Measurements from ENCODE around the gene SLC9C2. TPM values are rescaled to one million over a fixed set of nuclear protein-coding genes. Genes with fewer than 3 reads are reported as not detected.
"Not testable (repeated sequence)": the region's sequence is repeated elsewhere in the genome, so short reads cannot be mapped to it uniquely, and the experiment has no call there.

Gene SLC9C2
- total RNA-seq, 4 donors from 2014 or later: not detected

DNA sequence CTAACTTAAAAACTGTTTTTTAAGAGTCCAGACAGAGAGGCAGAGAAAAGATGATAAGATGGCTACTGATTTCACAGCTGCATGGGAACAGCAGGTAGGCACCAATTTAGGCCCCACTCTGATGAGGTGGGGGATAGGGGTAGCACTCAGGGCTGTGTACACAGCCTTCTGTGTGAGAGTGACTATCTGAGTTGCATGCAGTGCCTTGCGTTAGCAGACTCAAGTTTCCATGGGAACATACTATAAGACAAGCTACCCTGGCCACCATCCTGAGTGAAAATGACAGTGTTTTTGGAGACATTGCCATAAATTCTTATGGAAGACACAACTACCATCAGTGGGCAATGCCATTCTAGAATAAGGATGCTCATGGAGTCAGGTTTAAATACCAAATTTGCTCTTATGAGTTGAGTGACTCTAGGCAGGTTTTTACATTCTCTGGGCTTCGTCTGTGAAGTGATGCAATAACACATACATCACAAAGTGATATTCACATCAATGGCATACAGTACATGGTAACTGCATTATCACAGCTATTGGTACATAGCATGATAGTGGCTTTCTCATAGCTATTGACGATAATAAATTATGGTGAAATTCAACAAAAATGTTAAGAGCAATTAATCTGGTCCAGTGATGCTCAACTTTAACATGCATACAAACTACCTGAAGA lies 30.5 kb downstream of the SLC9C2 start:
- Histone ChIP-seq H3K27me3 (no peaks in the 10 kb centered on the region), H3K4me3 (no peak overlapping the region), H3K36me3 (no peaks in the 10 kb centered on the region), H3K9me3 (no peaks in the 10 kb centered on the region), H3K27ac (no peak overlapping the region), H3K4me1 (no peaks in the 10 kb centered on the region)
- DNase-seq (no peak), ATAC-seq (no peak)
- in situ Hi-C loops (cut with MboI; ENCODE audit: low sequenced_read_pairs in 4 of 4) (no loop called here), intact Hi-C loops (cut with DNase I; ENCODE audit: low total_unique reads) (no loop called here)
- no peak for TF ChIP-seq POLR2A (IDR thresholded peaks at IDR 0.05)

GRCh38 chr1:173570370-173571007 lies 32.4 kb downstream of the SLC9C2 start:
- ATAC-seq (no peak), DNase-seq (no peak)
- TF ChIP-seq POLR2A (IDR thresholded peaks at IDR 0.05): no peak
- TF ChIP-seq, protein P1, sequence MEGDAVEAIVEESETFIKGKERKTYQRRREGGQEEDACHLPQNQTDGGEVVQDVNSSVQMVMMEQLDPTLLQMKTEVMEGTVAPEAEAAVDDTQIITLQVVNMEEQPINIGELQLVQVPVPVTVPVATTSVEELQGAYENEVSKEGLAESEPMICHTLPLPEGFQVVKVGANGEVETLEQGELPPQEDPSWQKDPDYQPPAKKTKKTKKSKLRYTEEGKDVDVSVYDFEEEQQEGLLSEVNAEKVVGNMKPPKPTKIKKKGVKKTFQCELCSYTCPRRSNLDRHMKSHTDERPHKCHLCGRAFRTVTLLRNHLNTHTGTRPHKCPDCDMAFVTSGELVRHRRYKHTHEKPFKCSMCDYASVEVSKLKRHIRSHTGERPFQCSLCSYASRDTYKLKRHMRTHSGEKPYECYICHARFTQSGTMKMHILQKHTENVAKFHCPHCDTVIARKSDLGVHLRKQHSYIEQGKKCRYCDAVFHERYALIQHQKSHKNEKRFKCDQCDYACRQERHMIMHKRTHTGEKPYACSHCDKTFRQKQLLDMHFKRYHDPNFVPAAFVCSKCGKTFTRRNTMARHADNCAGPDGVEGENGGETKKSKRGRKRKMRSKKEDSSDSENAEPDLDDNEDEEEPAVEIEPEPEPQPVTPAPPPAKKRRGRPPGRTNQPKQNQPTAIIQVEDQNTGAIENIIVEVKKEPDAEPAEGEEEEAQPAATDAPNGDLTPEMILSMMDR (IDR thresholded peaks at IDR 0.05 in 4 of 5, conservative IDR thresholded peaks at IDR 0.05 in 1 of 5): no peak
- Histone ChIP-seq H3K27ac (no peak overlapping the region), H3K9me3 (no peaks in the 10 kb centered on the region), H3K4me1 (no peaks in the 10 kb centered on the region), H3K27me3 (no peaks in the 10 kb centered on the region), H3K36me3 (no peaks in the 10 kb centered on the region), H3K4me3 (no peak overlapping the region)
- intact Hi-C loops (cut with DNase I; ENCODE audit: low total_unique reads) (no loop called here), in situ Hi-C loops (cut with MboI; ENCODE audit: low sequenced_read_pairs in 4 of 4) (no loop called here)

DNA sequence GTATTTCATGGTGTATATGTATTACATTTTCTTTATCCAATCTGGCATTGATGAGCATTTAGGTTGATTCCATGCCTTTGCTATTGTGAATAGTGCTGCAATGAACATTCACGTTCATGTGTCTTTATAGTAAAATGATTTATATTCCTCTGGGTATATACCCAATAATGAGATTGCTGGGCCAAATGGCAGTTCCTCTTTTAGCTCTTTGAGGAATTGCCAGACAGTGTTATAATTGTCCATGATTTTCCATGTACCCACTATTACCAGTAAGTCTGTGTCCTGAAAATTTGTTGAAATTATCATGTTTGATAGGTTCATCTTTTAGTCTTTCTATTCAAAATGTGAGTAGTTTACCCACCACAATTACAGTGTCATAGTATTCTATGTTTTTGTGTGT lies 34.4 kb downstream of the SLC9C2 start:
- intact Hi-C loops (cut with DNase I; ENCODE audit: low total_unique reads): no loop called here
- ATAC-seq: no peak
- TF ChIP-seq POLR2A (IDR thresholded peaks at IDR 0.05): no peak
- TF ChIP-seq, protein P1 (IDR thresholded peaks at IDR 0.05 in 4 of 5, conservative IDR thresholded peaks at IDR 0.05 in 1 of 5): no peak

GRCh38 chr1:173563846-173564245 lies 39.0 kb downstream of the SLC9C2 start:
- ATAC-seq; H3K9me3 ChIP-seq; H3K27me3 ChIP-seq; in situ Hi-C loops (cut with MboI; ENCODE audit: low sequenced_read_pairs in 4 of 4); H3K36me3 ChIP-seq; H3K4me3 ChIP-seq; H3K27ac ChIP-seq; intact Hi-C loops (cut with DNase I; ENCODE audit: low total_unique reads); DNase-seq; H3K4me1 ChIP-seq: not testable (repeated sequence)

More for the DNA sequence above, 34.4 kb downstream of the SLC9C2 start:
- no peaks in the 10 kb centered on the region for H3K27me3 ChIP-seq
- in situ Hi-C loops (cut with MboI; ENCODE audit: low sequenced_read_pairs in 4 of 4): no loop called here
- no peak overlapping the region for H3K27ac ChIP-seq
- H3K4me1 ChIP-seq: no peaks in the 10 kb centered on the region
- DNase-seq: no peak
- H3K4me3 ChIP-seq: no peak overlapping the region
- no peaks in the 10 kb centered on the region for H3K36me3 ChIP-seq
- H3K9me3 ChIP-seq: no peaks in the 10 kb centered on the region

DNA sequence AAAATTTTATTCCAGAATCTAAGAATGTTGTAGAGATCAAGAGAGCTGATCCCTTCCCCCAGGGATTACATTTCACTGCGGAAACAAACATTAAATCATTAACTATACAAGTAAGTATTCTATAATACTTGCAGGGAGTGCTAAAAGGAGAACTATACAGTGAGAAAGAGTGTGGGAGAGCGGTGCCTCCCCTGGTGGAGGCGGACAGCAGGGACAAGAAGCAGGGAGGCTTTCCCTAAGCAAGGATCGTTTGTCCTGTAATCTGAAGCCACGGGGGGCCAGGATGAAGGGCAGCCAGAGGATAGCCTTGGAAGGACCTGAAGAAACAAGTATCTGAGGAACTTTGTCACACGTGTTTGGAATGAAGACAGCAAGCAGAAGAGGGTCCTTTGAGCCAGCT lies 40.1 kb downstream of the SLC9C2 start:
- Histone ChIP-seq H3K27ac (no peak overlapping the region), H3K27me3 (no peaks in the 10 kb centered on the region), H3K36me3 (no peaks in the 10 kb centered on the region), H3K4me3 (no peak overlapping the region), H3K9me3 (no peaks in the 10 kb centered on the region), H3K4me1 (no peaks in the 10 kb centered on the region)
- intact Hi-C loops (cut with DNase I; ENCODE audit: low total_unique reads) (no loop called here), in situ Hi-C loops (cut with MboI; ENCODE audit: low sequenced_read_pairs in 4 of 4) (no loop called here)
- no peak for ATAC-seq
- TF ChIP-seq, protein P1 (IDR thresholded peaks at IDR 0.05 in 4 of 5, conservative IDR thresholded peaks at IDR 0.05 in 1 of 5): no peak
- no peak for TF ChIP-seq POLR2A (IDR thresholded peaks at IDR 0.05)
- no peak for DNase-seq
